ENCODE measurements around the gene SEMA6C. TPM values are rescaled to one million over a fixed set of nuclear protein-coding genes. Genes with fewer than 3 reads are reported as not detected.

Gene SEMA6C
- total RNA-seq, 1 experiment from 2014 or later, result 2.0 TPM

DNA sequence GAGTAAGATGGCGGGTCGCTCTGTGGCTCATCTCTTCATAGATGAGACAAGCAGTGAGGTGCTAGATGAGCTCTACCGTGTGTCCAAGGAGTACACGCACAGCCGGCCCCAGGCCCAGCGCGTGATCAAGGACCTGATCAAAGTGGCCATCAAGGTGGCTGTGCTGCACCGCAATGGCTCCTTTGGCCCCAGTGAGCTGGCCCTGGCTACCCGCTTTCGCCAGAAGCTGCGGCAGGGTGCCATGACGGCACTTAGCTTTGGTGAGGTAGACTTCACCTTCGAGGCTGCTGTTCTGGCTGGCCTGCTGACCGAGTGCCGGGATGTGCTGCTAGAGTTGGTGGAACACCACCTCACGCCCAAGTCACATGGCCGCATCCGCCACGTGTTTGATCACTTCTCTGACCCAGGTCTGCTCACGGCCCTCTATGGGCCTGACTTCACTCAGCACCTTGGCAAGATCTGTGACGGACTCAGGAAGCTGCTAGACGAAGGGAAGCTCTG is 12.4 kb upstream of the SEMA6C start:
- no peaks in the 10 kb centered on the region for H3K27me3 ChIP-seq (ENCODE audit: low read length)
- ChIA-PET POLR2A (ENCODE audit: unreplicated experiment) (no interaction called here), CTCF (interaction anchor here (1.3 kb wide), 1 partner anchor 59 kb away, joined by 4 read pairs; no protein-coding TSS in a partner anchor)
- intact Hi-C loops (cut with micrococcal nuclease), result loop anchor here (10.0 kb wide), 1 partner anchor 134 kb away; no protein-coding TSS in a partner anchor
- no peak overlapping the region for H3K4me2 ChIP-seq (ENCODE audit: low read length)
- H3K36me3 ChIP-seq (ENCODE audit: low read depth, low read length), result peaks cover 5% of the 10 kb centered on the region; the same call in 1 of the 2 replicates
- no peak overlapping the region for H2AFZ ChIP-seq (ENCODE audit: low read length)
- no peaks in the 10 kb centered on the region for H3K9me3 ChIP-seq (ENCODE audit: low read length)
- H3K27ac ChIP-seq (ENCODE audit: low read length), result no peak overlapping the region
- H3K9ac ChIP-seq (ENCODE audit: low read length), result no peak overlapping the region
- H3K9me2 ChIP-seq (replicated peaks; ENCODE audit: low read length), result no peaks in the 10 kb centered on the region
- H3F3A ChIP-seq (ENCODE audit: low read length, unreplicated experiment), result no peaks in the 10 kb centered on the region
- DNase-seq, result no peak
- no peaks in the 10 kb centered on the region for H3K4me1 ChIP-seq (ENCODE audit: insufficient read depth, low read length)
- no peak overlapping the region for H3K4me3 ChIP-seq (ENCODE audit: low read length)
- TF ChIP-seq EZH2 (IDR thresholded peaks at IDR 0.05; ENCODE audit: low read length, unreplicated experiment) (no peak), EZH2phosphoT487 (IDR thresholded peaks at IDR 0.05; ENCODE audit: borderline replicate concordance, low read length) (no peak)
- TF ChIP-seq, protein P1, sequence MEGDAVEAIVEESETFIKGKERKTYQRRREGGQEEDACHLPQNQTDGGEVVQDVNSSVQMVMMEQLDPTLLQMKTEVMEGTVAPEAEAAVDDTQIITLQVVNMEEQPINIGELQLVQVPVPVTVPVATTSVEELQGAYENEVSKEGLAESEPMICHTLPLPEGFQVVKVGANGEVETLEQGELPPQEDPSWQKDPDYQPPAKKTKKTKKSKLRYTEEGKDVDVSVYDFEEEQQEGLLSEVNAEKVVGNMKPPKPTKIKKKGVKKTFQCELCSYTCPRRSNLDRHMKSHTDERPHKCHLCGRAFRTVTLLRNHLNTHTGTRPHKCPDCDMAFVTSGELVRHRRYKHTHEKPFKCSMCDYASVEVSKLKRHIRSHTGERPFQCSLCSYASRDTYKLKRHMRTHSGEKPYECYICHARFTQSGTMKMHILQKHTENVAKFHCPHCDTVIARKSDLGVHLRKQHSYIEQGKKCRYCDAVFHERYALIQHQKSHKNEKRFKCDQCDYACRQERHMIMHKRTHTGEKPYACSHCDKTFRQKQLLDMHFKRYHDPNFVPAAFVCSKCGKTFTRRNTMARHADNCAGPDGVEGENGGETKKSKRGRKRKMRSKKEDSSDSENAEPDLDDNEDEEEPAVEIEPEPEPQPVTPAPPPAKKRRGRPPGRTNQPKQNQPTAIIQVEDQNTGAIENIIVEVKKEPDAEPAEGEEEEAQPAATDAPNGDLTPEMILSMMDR (conservative IDR thresholded peaks at IDR 0.05; ENCODE audit: low read depth, low read length), result no peak
- ATAC-seq, result no peak
- no peaks in the 10 kb centered on the region for H3K79me2 ChIP-seq (ENCODE audit: low read length)
- H4K20me1 ChIP-seq (ENCODE audit: low read length), result no peaks in the 10 kb centered on the region
- BruUV-seq (replicated peaks), result no TSS peak

DNA sequence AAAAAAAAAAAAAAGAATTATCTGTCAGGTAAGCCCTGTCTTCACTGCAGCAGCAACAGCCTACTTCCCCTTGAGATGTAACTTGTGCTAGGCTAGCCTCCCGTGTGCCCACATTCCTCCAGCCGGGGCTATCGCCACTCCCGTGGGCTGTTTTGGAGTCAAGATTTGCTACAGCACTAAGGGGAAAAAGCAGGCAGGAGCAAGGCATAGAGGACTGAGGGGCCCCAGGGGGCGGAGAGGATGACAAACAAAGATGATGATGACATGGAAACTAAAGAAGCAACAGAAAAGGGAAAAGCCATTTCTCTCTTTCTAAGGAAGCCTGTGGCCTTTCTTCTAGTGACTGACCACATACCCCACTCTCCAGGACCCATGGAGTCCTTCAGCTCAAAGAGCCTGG is 11.9 kb upstream of the SEMA6C start:
- Histone ChIP-seq H3K4me3 (ENCODE audit: low read length) (no peak overlapping the region), H3K36me3 (ENCODE audit: low read depth, low read length) (peaks cover 5% of the 10 kb centered on the region; the same call in 1 of the 2 replicates), H3K79me2 (ENCODE audit: low read length) (no peaks in the 10 kb centered on the region), H3K9ac (ENCODE audit: low read length) (no peak overlapping the region), H3K4me2 (ENCODE audit: low read length) (no peak overlapping the region), H3K9me3 (ENCODE audit: low read length) (no peaks in the 10 kb centered on the region), H4K20me1 (ENCODE audit: low read length) (no peaks in the 10 kb centered on the region), H3K4me1 (ENCODE audit: insufficient read depth, low read length) (no peaks in the 10 kb centered on the region), H3K27ac (ENCODE audit: low read length) (no peak overlapping the region), H3K9me2 (replicated peaks; ENCODE audit: low read length) (no peaks in the 10 kb centered on the region), H3F3A (ENCODE audit: low read length, unreplicated experiment) (no peaks in the 10 kb centered on the region), H3K27me3 (ENCODE audit: low read length) (no peaks in the 10 kb centered on the region), H2AFZ (ENCODE audit: low read length) (no peak overlapping the region)
- no peak for ATAC-seq
- intact Hi-C loops (cut with micrococcal nuclease), result loop anchor here (10.0 kb wide), 1 partner anchor 134 kb away; no protein-coding TSS in a partner anchor
- no TSS peak for BruUV-seq (replicated peaks)
- POLR2A ChIA-PET (ENCODE audit: unreplicated experiment), result no interaction called here
- CTCF ChIA-PET, result interaction anchor here (1.3 to 2.4 kb wide), 2 partner anchors 58 to 59 kb away, joined by 4 to 28 read pairs; no protein-coding TSS in a partner anchor
- DNase-seq, result no peak
- TF ChIP-seq EZH2 (IDR thresholded peaks at IDR 0.05; ENCODE audit: low read length, unreplicated experiment), result no peak
- TF ChIP-seq EZH2phosphoT487 (IDR thresholded peaks at IDR 0.05; ENCODE audit: borderline replicate concordance, low read length), result no peak
- TF ChIP-seq, protein P1 (conservative IDR thresholded peaks at IDR 0.05; ENCODE audit: low read depth, low read length), result no peak

DNA sequence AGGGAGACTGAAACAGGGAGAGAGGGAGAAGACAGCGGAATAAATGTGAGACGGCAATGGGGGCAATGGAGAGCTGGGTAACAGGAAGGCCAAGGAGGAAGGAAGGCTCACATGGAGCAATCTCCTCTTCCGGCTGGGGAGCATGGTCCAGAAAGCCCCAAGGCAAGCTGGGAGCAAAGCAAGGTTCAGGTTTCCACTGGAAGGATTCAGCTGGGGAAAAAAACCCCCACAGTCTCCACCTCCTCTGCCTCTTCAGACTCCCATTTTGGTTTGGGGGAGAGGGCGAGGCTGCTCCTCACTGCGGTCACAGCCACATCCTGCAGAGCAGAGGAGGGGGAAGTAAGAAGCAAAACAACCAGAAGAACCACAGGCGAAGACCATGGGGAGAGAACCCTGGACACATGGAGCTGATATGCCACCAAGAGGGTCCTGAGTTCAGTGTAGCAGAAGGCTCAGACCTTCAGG is 10.7 kb upstream of the SEMA6C start:
- Histone ChIP-seq H3K9ac (ENCODE audit: low read length) (no peak overlapping the region), H3K4me2 (ENCODE audit: low read length) (no peak overlapping the region), H3K9me3 (ENCODE audit: low read length) (no peaks in the 10 kb centered on the region), H3K4me3 (ENCODE audit: low read length) (no peak overlapping the region), H3K4me1 (ENCODE audit: insufficient read depth, low read length) (no peaks in the 10 kb centered on the region), H3K36me3 (ENCODE audit: low read depth, low read length) (peaks cover 5% of the 10 kb centered on the region; the same call in 1 of the 2 replicates), H3K27me3 (ENCODE audit: low read length) (no peaks in the 10 kb centered on the region), H3F3A (ENCODE audit: low read length, unreplicated experiment) (no peaks in the 10 kb centered on the region), H3K79me2 (ENCODE audit: low read length) (no peaks in the 10 kb centered on the region), H3K27ac (ENCODE audit: low read length) (no peak overlapping the region), H3K9me2 (replicated peaks; ENCODE audit: low read length) (no peaks in the 10 kb centered on the region), H2AFZ (ENCODE audit: low read length) (no peak overlapping the region), H4K20me1 (ENCODE audit: low read length) (no peaks in the 10 kb centered on the region)
- ChIA-PET POLR2A (ENCODE audit: unreplicated experiment) (interaction anchor here (0.5 to 0.6 kb wide), 2 partner anchors 36 to 249 kb away, joined by 4 read pairs; no protein-coding TSS in a partner anchor), CTCF (interaction anchor here (0.6 to 2.4 kb wide), 2 partner anchors 31 to 56 kb away, joined by 3 to 28 read pairs; no protein-coding TSS in a partner anchor)
- no peak for TF ChIP-seq EZH2phosphoT487 (IDR thresholded peaks at IDR 0.05; ENCODE audit: borderline replicate concordance, low read length)
- TF ChIP-seq EZH2 (IDR thresholded peaks at IDR 0.05; ENCODE audit: low read length, unreplicated experiment), result no peak
- TF ChIP-seq, protein P1 (conservative IDR thresholded peaks at IDR 0.05; ENCODE audit: low read depth, low read length), result no peak
- BruUV-seq (replicated peaks), result no TSS peak
- intact Hi-C loops (cut with micrococcal nuclease), result loop anchor here (10.0 kb wide), 1 partner anchor 132 kb away; no protein-coding TSS in a partner anchor
- ATAC-seq, result no peak
- no peak for DNase-seq

Measured in PC-3 (cell line).